Measurements from ENCODE around the gene PTPRJ. TPM values are rescaled to one million over a fixed set of nuclear protein-coding genes. Genes with fewer than 3 reads are reported as not detected.

Gene PTPRJ
- total RNA-seq, 1 experiment from 2014 or later = 59.4 TPM

- H3K36me3 Mint-ChIP-seq (ENCODE audit: insufficient read depth, unreplicated experiment) = peaks cover 36% of the 10 kb centered on the region
- peak overlapping the region; percentile 39 for H3K27ac Mint-ChIP-seq (ENCODE audit: unreplicated experiment)
- no peak overlapping the region for H3K4me3 Mint-ChIP-seq (ENCODE audit: low read depth, unreplicated experiment)
- no peak for TF ChIP-seq CTCF (IDR thresholded peaks at IDR 0.05; ENCODE audit: unreplicated experiment)
- DNase-seq = no peak
- CTCF ChIA-PET = interaction anchor here (0.7 to 1.1 kb wide), 2 partner anchors 9 to 1631 kb away, joined by 3 read pairs; no protein-coding TSS in a partner anchor
- H3K27me3 Mint-ChIP-seq (ENCODE audit: unreplicated experiment) = no peaks in the 10 kb centered on the region
- intact Hi-C loops (cut with micrococcal nuclease; ENCODE audit: unreplicated experiment) = no loop called here
- H3K4me1 Mint-ChIP-seq (ENCODE audit: low read depth, unreplicated experiment) = peaks cover 64% of the 10 kb centered on the region
- H3K9me3 Mint-ChIP-seq (ENCODE audit: low read depth, unreplicated experiment) = no peaks in the 10 kb centered on the region
- BruUV-seq (replicated peaks) = no TSS peak
Observed at GRCh38 chr11:47995360-47995769, 15.0 kb downstream of the PTPRJ start.

- Mint-ChIP-seq H3K4me3 (ENCODE audit: low read depth, unreplicated experiment) (no peak overlapping the region), H3K9me3 (ENCODE audit: low read depth, unreplicated experiment) (no peaks in the 10 kb centered on the region), H3K4me1 (ENCODE audit: low read depth, unreplicated experiment) (peaks cover 71% of the 10 kb centered on the region), H3K36me3 (ENCODE audit: insufficient read depth, unreplicated experiment) (peaks cover 24% of the 10 kb centered on the region), H3K27ac (ENCODE audit: unreplicated experiment) (peak overlapping the region; percentile 60), H3K27me3 (ENCODE audit: unreplicated experiment) (no peaks in the 10 kb centered on the region)
- BruUV-seq (replicated peaks) = no TSS peak
- intact Hi-C loops (cut with micrococcal nuclease; ENCODE audit: unreplicated experiment) = no loop called here
- no peak for TF ChIP-seq CTCF (IDR thresholded peaks at IDR 0.05; ENCODE audit: unreplicated experiment)
- CTCF ChIA-PET = no interaction called here
- no peak for DNase-seq
Observed at GRCh38 chr11:47997063-47998053, 17.0 kb downstream of the PTPRJ start.

GRCh38 chr11:47998345-47998732 is 18.0 kb downstream of the PTPRJ start:
- no TSS peak for BruUV-seq (replicated peaks)
- no peaks in the 10 kb centered on the region for H3K27me3 Mint-ChIP-seq (ENCODE audit: unreplicated experiment)
- intact Hi-C loops (cut with micrococcal nuclease; ENCODE audit: unreplicated experiment) = no loop called here
- peak overlapping the region; percentile 37 for H3K4me3 Mint-ChIP-seq (ENCODE audit: low read depth, unreplicated experiment)
- peak overlapping the region; percentile 62 for H3K27ac Mint-ChIP-seq (ENCODE audit: unreplicated experiment)
- peaks cover 63% of the 10 kb centered on the region for H3K4me1 Mint-ChIP-seq (ENCODE audit: low read depth, unreplicated experiment)
- peaks cover 17% of the 10 kb centered on the region for H3K36me3 Mint-ChIP-seq (ENCODE audit: insufficient read depth, unreplicated experiment)
- no peak for TF ChIP-seq CTCF (IDR thresholded peaks at IDR 0.05; ENCODE audit: unreplicated experiment)
- CTCF ChIA-PET = interaction anchor here (0.7 to 1.1 kb wide), 2 partner anchors 54 to 62 kb away, joined by 3 to 5 read pairs; no protein-coding TSS in a partner anchor
- H3K9me3 Mint-ChIP-seq (ENCODE audit: low read depth, unreplicated experiment) = no peaks in the 10 kb centered on the region
- no peak for DNase-seq

- TF ChIP-seq CTCF (IDR thresholded peaks at IDR 0.05; ENCODE audit: unreplicated experiment) = no peak
- H3K4me3 Mint-ChIP-seq (ENCODE audit: low read depth, unreplicated experiment) = peak overlapping the region; percentile 37
- intact Hi-C loops (cut with micrococcal nuclease; ENCODE audit: unreplicated experiment) = no loop called here
- H3K36me3 Mint-ChIP-seq (ENCODE audit: insufficient read depth, unreplicated experiment) = peaks cover 17% of the 10 kb centered on the region
- H3K27ac Mint-ChIP-seq (ENCODE audit: unreplicated experiment) = peak overlapping the region; percentile 62
- CTCF ChIA-PET = interaction anchor here (0.7 to 1.1 kb wide), 2 partner anchors 54 to 62 kb away, joined by 3 to 5 read pairs; no protein-coding TSS in a partner anchor
- no TSS peak for BruUV-seq (replicated peaks)
- H3K9me3 Mint-ChIP-seq (ENCODE audit: low read depth, unreplicated experiment) = no peaks in the 10 kb centered on the region
- no peaks in the 10 kb centered on the region for H3K27me3 Mint-ChIP-seq (ENCODE audit: unreplicated experiment)
- H3K4me1 Mint-ChIP-seq (ENCODE audit: low read depth, unreplicated experiment) = peaks cover 62% of the 10 kb centered on the region
- no peak for DNase-seq
Observed at GRCh38 chr11:47998733-47999359, 18.5 kb downstream of the PTPRJ start.
